NCI-H526 treated with DMSO at 0.1 percent for 48 hours (cell line): ENCODE data around the gene HRAS.

Experiments used
- DNase-seq: peaks from one replicate; lab custom pipeline; 2025; lab: John Stamatoyannopoulos, UW

HRAS gene

DNA sequence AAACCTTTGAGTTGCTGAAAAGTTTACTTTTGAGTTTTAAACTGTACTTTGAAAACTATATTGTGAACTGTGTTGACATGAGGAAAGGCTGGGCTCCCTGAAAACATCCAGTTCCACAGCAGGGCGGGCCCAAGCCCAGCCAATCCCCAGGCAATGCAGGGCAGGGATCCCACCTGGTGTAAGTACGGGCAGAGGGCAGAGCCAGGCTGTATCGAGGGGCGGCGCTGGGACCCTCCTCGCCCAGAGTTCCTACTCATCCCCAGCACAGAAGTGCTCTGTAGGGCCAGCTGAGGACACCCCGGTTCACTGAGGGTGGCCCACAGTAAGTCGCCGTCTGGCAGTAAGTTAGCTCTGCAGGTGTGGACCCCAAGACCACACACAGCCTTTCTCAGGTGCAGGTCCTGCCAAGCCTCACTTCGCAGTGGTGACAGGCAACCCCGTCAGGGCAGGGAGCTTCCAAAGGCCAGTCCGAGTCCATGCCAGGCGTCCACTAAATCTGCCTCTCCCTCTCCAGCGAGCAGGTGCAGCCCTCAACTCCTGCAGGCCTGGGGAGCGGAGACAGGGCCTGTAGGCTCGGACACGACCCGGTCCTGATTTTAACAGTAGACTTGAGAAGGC is 31.7 kb upstream of the HRAS start:
- DNase-seq: no peak

DNA sequence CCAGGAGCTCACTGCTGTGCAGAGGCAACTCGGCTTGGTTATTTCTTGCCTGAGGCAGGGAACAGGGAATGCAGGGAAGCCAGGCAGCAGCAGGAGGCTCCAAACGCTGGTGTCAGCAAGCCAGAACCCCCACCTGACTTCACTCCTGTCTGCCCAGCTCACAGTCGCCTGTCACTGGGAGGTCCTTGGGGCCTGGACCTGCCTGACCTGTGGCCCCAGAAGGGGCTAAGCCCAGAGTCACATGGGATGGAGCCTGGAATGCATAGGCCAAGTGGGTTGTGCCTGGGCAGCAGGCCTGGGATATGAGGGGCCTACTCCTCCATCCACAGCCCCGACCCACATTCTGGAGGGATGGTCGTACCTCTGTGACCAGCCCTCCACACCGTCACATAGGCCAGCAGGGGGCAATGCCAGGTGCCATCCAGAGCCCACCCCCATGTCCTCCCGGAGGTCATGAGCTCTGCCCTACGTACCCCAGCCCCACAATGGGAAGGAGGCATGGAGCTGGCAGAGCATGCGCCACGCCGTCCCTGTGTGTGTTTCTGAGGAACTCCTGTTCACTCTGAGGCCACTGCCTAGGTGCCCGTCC is 30.6 kb upstream of the HRAS start:
- DNase-seq: no peak

DNA sequence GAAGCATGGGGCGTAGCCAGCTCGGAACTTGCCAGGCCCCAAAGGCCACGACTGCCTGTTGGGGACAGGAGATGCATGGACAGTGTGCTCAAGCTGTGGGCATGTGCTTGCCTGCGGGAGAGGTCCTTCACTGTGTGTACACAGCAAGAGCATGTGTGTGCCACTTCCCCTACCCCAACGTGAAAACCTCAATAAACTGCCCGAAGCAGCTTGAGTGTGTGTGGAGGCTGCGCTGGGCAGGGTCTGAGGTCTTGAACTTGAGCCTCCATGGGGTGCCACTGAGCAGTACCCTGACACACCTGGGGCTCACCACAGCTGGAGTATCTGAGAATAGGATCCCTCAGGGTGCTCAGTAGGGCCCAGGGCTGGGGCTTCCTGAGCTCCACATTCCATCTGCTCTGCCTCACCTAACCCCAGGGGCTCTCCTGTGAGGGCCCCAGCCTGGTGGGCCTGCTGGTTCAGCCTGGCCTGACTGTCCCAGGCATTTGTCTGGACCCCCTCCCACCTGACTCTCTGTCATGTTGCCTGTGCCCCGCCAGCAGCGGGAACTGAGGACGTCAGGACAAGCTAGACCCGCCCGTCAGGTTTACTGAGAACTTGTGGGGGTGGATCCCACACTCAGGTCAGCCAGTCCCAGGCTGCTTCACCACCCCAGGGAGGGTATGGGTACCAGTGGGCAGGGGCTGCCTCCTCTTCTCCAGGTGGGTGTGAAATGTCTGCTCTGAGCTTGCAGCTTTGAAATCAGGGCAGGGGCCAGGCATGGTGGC is 28.6 kb upstream of the HRAS start:
- DNase-seq: no peak

DNA sequence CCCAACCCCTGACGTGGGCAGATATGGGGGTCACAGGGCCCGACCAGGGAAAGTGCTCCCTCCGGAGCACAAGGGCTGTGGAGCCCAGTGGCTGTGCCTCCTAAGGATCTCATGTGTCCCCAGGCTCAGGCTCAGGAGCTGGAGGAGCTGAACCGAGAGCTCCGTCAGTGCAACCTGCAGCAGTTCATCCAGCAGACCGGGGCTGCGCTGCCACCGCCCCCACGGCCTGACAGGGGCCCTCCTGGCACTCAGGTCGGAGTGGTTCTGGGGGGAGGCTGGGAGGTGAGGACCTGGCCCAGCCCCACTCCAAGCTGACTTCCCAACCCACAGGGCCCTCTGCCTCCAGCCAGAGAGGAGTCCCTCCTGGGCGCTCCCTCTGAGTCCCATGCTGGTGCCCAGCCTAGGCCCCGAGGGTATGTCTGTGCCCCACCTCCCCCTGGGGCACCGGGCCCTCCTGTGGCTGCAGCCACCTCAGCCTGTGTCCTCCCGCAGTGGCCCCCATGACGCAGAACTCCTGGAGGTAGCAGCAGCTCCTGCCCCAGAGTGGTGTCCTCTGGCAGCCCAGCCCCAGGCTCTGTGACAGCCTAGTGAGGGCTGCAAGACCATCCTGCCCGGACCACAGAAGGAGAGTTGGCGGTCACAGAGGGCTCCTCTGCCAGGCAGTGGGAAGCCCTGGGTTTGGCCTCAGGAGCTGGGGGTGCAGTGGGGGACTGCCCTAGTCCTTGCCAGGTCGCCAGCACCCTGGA is 27.9 kb upstream of the HRAS start:
- DNase-seq: no peak

DNA sequence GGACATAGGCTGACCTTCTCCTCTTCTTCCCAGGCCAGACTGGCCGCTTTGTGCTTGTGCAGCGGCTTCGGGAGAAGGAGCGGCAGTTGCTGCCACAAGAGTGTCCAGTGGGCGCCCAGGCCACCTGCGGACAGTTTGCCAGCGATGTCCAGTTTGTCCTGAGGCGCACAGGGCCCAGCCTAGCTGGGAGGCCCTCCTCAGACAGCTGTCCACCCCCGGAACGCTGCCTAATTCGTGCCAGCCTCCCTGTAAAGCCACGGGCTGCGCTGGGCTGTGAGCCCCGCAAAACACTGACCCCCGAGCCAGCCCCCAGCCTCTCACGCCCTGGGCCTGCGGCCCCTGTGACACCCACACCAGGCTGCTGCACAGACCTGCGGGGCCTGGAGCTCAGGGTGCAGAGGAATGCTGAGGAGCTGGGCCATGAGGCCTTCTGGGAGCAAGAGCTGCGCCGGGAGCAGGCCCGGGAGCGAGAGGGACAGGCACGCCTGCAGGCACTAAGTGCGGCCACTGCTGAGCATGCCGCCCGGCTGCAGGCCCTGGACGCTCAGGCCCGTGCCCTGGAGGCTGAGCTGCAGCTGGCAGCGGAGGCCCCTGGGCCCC is 26.8 kb upstream of the HRAS start:
- no peak for DNase-seq

DNA sequence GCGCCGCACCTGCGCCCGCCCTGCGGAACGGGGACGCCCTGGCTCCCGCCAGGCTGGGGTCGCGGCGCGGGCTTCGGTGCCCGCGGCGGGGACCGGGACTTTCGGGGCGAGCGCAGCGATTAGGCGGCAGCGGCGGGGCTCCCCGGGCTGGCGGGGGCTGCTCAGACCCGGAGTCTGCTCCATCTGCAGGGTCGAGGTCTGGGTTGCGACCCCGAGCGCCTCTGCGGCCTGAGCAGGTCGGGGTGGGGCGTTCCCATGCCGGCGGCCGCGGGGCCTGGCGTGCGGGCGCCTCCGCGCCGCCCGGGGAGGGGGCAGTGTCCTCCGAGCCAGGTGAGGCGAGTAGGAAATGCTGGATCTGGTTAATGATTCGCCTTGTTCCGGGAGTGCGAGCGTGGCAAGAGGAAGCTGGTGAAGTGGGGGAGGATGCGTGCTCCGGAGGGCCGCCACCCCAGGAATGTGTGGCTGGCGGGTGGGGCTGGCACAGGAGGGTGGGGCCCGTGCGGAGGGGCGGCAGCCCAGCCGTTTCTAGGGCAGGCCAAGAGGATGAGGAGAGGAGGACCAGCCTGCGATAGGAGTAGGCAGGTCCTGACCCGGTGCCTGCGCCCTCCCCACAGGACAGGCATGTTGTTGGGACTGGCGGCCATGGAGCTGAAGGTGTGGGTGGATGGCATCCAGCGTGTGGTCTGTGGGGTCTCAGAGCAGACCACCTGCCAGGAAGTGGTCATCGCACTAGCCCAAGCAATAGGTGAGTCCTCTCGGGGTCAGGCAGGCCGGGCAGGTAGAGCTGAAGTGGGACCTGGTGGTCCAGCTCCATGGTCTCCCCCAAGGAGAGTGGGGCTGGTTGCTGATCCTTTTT is 26.0 kb upstream of the HRAS start:
- DNase-seq: peak; percentile 39

DNA sequence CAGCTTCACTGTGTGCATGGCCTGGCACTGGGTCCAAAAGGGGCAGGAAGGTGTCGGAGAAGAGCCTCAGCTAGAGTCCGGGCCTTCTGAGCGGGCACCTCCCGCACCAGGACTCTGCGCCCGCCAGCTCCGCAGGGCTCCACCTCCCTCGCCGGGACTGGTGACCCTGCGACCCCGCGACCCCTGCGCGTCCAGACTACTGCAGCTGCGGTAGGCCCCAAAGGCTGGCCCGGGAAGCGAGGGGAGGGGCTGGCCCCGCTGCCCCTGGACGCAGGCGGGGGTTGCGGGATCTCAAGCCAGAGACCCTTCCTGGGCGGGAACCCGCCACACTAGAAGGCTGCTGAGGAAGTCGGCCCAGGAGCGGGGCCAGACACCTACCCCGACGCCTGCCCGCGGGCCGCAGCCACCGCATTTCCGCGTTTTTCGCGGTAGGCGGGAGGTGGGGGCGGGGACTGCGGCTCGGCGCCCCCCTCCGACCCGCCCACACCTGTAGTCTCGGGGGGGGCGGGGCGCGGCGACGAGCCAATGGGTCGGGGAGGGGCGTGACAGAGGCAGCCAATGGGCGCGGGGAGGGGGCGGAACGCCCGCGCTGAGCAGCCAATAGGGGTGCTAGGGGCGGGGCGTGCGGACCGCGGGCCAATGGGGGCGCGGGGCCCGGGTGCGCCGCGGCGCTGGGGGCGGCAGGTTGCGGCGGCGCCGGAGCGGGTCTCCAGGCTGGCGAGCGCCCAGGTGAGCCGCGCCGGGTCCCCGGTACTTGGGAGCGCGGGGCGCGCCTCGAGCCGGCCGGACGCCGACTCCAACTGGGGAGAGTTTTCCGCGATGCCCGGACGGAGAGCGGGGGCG is 25.1 kb upstream of the HRAS start, which contains the start of the genes LMNTD2 and RASSF7:
TSS of gene LMNTD2 (minus strand) at position 434 of the 843 bp plus-strand sequence. CDS start at position 412, 22 bp downstream.
TSS of gene RASSF7 (plus strand) at position 666 of the 843 bp plus-strand sequence. CDS start 799 bp downstream, outside the sequence.
- peak; percentile 89 for DNase-seq

DNA sequence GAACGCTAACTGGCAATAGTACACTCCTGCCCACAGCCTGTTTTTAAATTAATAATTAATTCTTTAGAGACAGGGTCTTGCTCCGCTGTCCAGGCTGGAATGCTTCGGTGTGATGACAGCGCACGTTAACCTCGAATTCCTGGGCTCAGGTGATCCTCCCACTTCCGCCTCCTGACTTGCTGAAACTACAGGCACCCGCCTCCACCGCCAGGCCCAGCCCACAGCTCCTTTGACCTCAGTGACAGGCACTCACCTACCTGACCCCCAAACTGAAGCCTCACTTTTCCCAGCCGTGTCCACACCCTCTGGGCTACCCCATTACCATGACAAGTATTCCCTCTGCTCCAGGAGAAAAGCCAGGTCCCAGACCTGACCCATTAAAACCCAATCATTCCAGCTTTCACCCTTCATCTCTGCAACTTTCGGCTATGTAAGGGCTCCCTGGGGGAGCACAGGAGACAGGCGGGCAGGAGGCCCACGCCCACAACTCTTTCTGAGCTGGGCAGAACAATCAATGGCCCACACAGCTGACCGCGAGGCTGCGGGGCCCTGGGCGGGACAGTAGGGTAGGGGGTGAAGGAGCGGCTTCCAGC is 24.4 kb upstream of the HRAS start:
- no peak for DNase-seq

DNA sequence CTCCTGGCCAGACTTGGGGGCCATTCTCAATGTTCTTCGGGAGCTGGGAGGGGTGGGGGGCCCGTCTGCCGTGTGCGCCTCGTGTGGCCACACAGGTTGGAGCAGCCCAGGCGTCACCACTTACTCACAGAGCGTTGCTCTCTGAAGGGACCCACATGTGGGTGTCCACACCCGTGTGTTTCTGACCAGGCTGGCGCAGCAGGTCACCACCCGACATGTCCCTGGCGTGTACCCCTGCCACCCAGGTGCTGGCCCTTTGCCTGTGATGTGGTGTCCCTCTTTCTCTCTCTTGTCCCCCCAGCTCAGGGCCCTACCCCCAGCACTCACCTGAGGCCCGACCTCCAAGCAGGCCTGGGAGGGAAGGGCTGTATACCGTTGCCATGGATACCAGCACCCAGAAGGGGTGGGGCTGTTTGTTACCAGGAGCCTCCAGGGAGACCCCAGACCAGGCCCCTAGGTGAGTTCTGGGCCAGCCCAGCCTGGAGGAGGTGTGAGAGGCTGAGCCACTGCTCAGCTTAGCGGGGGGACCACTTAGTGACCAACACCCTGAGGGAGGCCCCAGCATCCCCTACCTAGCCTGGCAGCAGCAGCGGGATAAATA is 23.7 kb upstream of the HRAS start:
- DNase-seq: no peak

DNA sequence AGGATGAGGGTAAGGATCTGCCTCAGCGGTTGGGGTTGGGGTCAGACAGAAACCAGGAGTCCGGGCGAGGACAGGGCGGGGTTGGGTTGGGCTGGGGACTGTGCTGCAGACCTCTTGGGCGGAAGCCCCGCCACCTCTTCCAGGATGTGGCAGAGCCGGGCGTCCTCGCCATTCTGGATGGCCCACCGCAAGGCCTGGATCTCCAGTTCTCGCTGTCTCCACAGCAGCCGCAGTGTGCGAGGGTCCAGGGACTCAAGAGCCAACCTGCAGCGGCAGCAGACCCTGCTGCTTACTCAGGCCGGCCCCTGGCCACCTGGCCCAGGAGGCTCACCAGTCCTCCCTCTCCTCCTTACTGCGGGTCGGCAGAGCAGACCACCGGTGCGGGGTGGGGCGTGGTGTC is 23.1 kb upstream of the HRAS start:
- DNase-seq: no peak

DNA sequence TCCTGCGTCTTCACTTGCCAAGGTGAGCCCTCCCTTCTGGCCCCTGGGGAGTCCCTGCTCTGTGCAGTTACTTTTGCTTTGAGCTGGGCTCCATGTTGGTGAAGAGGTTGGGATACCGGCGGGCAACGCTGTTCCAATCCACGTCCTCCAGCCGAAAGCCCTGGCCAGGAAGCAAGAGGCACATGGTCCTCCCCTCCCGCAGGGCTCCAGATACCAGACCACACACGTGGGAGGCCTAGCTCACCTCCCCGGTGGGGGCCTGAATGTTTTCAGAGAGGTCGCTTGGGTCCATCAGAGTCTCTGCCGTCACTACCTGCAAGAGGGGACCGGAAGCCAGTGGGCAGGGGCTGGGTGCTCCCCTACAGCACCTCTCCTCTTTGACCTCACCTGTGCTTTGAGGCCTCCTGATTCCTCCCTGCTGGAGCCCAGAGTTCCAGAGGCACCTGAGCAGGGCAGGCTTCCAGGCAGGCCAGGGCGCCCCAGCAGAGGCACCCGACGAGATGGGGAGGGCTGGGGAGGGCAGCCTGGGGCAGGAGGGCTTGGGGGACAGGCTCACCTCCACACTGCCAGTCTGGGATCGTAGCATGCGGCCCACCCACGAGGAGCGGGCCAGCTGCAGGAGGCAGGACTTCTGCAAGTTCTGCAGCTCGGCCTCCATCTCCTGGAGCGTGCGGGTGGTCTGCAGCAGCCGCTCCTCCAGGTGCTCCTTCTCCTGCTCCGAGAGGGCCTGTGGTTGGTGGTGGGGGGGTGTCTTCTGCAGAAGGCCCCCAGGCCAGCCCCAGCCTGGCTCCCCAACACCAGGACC is 22.2 kb upstream of the HRAS start:
- DNase-seq: no peak

DNA sequence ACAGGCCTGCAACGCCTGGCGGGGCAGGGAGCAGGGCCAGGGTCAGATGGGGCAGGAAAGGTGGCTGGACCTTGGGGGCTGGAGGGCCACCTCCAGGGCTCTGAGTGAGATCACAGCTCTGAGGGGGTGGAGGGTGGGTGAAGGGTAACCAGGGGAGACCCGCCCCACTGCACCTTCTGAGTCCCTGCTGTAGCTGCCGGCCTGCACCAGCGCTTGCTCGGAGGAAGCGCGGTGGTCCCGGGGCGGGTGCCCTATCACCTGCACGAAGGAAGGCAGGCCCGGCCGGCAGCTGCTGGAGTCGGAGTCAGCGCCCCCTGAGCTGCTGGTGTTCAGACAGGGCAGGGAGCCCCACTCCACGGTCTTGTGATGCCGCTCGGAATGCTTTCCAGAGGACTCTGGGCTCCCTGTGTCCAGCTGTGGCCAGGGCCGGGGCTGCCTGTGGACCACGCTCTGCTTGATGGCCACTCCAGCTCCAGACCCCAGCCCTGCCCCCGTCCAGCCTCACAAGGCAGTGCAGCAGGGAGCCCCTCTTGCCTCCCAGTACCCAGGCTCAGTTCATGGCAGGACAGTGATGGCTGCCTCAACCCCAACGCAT is 21.4 kb upstream of the HRAS start:
- no peak for DNase-seq

DNA sequence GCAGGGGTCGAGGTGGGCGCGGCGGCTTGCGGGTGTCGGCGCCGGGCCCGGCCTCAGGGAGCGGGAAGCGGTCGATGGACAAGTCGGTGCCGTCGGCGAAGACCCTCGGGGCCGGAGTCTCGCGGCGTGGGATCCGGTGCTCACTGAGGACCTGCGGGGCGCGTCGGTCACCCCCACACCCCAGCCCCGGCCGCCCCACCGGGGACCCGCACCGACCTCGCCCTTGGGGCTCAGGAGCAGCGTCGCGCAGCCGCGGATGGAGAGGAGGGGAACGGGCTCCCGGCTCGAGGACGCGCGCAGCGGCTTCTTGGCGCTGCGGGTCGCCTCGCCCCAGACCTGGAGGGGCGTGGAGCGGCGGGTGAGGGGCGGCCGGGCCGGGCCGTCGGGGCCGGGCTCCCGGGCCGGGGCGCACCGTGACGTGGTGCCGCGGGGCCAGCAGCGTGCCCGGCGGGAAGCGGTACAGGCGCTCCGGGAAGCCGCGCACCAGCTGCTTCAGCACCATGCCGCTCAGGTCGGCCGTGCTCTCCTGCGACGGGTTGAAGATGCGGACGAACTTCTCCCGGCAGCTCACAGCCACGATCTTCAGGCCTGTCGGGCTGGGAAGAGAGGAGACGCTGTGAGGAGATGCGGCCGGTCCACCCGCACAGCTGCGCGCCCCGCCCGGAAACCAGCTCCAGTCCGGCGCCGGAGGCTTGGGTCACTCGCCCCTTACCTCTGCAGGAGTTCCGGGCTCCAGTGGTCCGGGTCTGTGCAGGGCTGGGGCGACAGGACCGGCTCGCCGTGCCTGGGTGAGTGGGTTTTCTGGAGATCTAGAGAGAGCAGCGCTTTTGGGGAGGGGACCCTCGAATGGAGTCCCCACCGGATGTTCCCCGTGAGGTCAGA is 20.6 kb upstream of the HRAS start:
- DNase-seq: no peak

DNA sequence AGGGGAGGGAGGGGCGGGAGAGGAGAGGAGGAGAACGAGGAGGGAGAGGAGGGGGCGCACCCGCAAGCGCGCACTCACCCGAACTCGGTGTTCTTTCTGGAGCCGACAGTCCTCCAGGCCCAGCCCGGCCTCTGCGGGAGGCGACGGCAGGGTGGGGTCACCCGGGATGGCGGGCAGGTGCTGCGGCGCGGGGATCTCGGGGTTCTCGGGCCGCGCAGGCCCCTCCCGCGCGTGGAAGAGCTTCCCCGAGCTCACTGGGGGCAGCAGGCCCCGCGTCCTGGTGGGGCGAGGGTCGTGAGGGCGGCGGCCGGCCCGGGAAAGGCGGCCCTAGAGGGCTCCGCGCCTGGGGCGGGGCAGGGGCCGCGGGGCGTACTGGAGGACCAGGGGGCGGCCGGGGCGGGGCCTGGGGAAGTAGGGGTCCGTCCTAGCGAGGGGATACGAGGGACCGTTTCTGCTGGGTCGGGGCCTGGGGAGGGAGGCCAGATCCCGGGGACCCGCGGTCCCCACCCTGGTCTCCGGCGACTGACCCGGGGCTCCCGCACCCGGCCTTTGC is 19.9 kb upstream of the HRAS start:
- DNase-seq: no peak

DNA sequence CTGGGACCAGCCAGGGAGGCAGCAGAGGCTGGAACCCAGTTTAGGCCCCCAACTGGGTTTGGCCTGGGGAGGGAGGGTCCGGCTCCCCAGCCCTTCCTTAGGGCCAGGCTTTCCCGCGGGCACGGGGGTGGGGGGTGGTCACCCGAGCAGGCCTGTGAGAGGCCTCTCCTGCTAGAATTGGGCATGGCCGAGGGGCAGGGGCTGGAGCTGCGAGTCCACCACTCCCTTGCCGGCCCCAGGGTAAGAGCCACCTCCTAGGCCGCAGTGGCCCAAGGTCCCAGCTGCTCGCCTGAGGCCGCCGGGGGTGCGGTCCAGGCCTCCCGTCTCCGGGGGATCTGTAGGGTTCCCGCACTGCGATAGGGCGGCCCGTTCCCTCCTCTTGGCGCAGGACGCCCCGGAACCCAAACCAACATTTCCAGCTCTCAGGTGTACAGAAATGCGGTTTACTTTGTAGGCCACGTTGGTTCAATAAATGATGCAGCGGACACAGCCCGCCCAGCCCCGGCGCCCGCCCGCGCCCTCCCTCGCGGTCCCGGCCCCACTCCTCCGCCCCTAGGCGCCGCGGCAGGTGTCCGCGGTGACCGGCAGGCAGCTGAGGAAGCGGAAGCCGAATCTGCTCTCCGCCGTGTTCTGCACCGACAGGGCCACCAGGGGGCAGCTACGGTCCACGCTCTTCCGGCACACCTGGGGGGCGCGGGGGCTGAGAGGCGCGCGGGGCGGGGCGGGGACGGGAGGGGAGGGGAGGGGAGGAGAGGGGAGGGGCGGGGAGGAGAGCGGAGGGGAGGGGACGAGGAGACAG is 19.3 kb upstream of the HRAS start:
- peak; percentile 70 for DNase-seq

DNA sequence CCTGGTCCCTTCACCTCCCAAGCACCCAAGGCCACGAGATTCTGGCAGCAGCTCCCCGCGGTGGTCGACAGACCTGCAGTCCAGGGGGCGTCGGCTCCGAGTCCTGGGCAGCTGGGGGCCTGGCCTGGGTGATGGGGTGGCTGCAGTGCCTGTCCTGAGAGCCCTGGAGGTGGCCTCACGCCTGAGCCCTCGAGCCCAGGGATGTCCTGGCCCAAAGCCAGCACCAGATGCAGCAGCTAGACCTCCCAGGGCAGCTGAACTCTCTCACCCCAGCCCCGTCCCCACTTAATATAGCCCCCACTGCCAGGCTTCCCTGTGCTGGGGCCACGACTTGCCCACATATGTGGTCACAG is 18.6 kb upstream of the HRAS start:
- no peak for DNase-seq
